Mammary microvascular endothelial cell (primary cell): ENCODE measurements around the gene HERPUD2. TPM values are rescaled to one million over a fixed set of nuclear protein-coding genes. Genes with fewer than 3 reads are reported as not detected.

Experiments used
- total RNA-seq: library from RNA; depleted of rRNA; stranded (reverse); fragments of >200 nt; gene quantifications from 2 replicates; pipeline ENCODE4 v1.2.3, GENCODE V29; 2015

HERPUD2 gene
- total RNA-seq, result 24.8 and 26.9 TPM in 2 replicates

GRCh38 chr7:35694784-35695472 lies at the start of gene HERPUD2:
Gene HERPUD2 (minus strand): TSS chr7:35695135. CDS start chr7:35694330, 805 bp downstream.

Other genes starting within 250 kb of the HERPUD2 start
- 234 and 235 TPM in 2 replicates for gene SEPTIN7, start 105.9 kb upstream of the HERPUD2 start, total RNA-seq